T follicular helper cell (primary cell): ENCODE measurements around the gene NR3C2.

ENCODE experiments used
- DNase-seq: peaks from one replicate; pipeline ENCODE4 v3.0.0-alpha.2; 2020; ENCODE audit warnings: low read depth

Gene NR3C2

GRCh38 chr4:148311526-148311925, 130.7 kb downstream of the NR3C2 start:
- no peak for DNase-seq

DNA sequence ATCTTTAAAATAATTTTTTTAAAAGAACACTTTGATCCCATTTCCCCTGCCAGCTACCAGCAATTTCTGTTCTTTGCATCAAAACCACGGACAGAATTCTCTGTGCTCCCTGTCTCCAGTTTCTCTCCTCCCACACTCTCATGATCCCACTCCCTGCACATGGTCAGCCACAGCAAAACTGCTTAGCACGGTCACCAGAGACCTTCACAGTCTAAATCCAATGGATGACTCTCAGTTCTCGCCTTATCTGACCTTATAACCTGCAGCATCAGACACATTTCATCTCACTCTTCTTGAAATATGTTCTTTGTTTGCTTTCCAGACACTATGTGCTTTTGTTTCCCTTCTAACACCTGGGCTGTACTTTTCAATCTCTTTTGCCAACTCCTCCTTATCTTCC, 131.5 kb downstream of the NR3C2 start:
- no peak for DNase-seq

DNA sequence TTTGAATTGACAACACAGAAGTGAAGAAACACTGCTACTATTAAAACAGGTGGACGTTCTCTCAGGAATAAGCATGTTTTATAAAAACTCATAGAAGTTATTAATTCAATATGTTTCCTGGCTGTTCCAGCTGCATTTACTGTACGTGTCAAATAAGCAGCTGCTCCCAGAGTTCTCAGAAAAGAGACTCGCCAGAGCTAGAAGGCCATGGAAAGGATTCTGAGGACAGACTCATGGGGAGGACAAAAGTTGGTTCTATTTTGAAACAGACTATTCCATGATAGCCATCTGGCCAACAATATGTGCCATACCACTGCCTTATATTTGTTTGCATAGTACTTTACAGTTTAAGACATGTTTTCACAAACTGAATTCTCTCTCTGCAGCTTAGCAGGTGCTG, 136.5 kb downstream of the NR3C2 start:
- no peak for DNase-seq

GRCh38 chr4:148302416-148302815, 139.8 kb downstream of the NR3C2 start:
- DNase-seq = no peak

DNA sequence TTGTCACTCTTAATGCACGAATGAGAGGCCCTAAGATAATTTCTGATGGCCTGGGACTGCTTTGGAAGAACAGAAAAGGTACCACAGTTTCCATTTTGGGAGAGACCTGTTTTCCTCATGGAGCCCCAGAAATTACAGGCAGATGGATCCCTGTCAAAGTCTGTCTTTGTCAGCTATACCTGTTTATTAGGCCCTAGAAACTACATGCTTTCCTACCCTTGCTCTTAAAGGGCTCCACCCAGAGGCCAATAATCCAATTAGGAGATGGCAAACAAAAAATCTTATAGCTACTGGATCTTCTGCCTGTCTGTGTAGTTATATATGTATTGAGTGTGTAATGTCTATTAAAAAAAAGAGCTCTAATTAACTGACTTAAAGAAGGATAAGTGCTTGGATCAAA, 141.3 kb downstream of the NR3C2 start:
- no peak for DNase-seq

- no peak for DNase-seq
These were observed 142.9 kb downstream of the NR3C2 start for GRCh38 chr4:148299337-148299736.

DNA sequence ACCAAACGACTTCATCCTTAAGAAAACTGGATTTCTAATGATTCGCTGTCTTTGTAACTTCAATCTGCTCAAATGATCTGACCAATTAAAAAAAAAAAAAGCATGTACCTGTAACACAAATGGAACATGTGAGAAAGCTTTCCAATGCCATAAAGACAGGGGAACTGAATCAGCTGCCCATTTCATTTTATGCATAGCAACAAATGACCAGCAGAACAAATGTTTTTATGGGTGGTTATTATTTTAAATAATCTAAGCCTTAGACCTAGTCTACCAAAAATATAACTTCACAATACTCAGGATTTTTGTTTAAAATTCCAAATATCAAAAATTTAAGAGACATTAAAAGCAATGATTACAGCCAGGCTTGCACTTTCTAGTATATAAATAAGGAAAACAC, 145.7 kb downstream of the NR3C2 start:
- no peak for DNase-seq

GRCh38 chr4:148295642-148296041, 146.6 kb downstream of the NR3C2 start:
- DNase-seq = no peak

- DNase-seq = no peak
These were observed 148.6 kb downstream of the NR3C2 start for GRCh38 chr4:148293571-148293970.

- no peak for DNase-seq
These were observed 149.5 kb downstream of the NR3C2 start for GRCh38 chr4:148292686-148293085.

DNA sequence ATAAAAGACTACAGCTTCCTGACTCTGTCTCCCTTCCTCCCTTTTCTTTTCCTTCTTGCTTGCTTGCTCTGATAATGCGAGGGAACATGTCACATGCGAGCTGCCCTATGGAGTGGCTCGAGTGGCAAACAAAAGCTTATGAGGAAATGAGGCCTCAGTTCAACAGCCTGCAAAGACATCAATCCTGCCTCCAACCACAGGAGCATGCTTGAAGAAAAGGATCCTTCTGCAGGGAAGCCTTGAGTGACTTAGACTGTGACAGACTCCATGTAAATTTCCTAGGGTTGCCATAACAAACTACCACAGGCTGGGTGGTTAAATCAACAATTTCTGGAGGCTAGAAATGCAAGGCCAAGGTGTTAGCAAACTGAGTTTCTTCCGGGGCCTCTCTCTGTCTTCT, 152.5 kb downstream of the NR3C2 start:
- DNase-seq = no peak

DNA sequence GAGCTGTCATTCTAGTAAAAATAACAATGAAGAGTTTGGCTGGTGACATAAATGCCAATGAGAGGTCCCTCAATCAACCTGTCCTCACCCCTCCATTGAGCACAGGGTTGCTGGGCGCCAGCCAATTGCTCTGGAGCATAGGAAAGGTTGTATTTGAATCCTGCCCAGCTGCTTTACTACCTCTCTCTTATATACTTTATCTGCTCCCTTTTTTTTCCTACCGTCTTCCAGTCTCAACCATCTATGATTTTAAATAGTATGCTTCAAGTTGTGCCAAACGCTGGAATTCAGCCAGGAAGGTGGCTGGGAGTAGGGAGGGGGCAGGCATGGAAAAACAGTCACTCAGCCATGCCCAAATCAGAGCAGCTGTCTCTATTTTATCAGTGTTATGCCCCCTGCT, 153.8 kb downstream of the NR3C2 start:
- DNase-seq = no peak

DNA sequence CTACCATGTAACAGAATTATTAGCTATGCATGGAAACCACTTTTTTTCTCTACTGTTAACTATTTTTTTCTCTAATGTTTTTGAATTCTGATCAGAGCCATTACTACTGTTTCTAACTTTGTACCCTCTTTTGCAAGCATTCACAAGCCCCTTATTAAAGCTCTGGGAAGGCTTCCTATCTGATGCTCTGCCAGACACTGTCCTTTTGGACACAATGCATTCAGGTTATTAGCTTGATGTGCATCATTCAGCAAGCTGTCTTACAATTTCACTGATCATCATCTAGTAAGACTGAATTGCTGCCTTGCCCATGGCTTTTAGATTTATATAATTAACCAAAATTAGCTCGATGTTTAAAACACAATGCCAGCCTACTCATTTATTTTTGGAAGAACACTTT, 155.1 kb downstream of the NR3C2 start:
- DNase-seq = no peak

DNA sequence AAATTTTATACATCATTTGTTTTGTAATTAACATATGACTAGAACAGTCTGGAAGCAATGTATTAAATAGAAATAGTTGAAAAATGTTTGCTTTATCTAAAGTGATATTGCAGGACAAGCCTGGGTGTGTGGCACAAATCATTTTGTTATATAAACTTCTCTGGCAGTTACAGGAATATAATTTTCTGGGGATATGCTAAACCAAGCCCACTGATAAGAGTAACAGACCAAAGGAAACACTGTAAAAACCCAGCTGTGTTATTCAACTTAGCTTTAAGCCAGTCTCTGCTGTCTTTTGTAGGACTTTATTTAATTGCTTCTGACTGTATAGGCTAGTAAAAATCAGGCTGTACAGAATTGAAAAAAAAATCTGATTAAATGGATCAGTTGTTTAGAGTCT, 156.2 kb downstream of the NR3C2 start:
- DNase-seq = no peak

- DNase-seq = no peak
These were observed 158.5 kb downstream of the NR3C2 start for GRCh38 chr4:148283665-148284064.

DNA sequence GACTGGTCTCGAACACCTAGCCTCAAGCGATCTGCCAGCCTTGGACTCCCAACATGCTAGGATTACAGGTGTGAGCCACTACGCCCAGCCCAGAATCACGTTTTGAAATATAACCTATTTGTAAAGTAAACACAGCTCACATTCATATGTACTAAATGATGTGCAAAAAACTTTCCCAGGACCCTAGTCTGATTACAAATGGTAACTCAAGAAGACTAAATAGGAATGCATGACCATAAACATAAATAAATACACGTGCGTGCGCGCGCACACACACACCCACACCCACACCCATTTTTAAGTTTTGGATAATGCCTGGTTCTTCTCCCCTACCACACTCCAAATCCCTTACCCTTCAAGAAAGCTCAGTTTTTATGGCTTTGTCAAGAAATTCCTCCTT, 163.9 kb downstream of the NR3C2 start:
- no peak for DNase-seq

DNA sequence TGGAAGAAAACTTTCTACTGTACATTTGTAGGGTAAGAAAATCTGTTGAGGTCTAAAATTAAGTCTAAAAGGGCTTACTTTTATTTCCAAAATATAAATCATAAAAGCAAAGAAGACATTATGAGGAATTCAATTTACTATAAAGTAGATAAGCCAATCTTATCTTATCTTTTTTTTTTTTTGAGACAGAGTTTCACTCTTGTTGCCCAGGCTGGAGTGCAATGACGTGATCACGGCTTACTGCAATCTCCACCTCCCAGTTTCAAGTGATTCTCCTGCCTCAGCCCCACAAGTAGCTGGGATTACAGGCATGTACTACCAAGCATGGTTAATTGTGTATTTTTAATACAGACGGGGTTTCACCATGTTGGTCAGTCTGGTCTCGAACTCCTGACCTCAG, 166.9 kb downstream of the NR3C2 start:
- DNase-seq = no peak

DNA sequence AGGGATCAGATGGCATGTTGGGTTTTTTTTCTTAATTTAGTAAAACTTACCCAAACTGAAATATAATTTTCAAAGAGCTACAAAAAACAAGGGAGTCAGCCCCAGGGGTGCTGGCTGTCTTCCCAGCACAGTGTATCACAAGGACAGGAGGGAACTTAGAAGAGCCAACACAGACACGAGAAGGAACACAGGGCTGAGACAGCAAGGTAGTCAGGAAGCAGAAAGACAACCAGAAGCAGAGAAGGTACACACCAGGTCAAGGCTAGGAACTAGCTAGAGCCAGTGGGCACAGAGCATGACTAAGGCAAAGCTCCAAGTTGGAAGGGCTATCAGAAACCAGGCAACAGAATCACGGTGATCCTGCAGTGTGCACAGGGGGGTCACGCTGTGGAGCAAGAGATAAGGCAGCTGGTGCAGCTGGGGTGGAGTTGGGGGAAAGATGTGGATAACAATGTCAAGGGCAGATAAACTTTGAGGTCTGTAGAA, 168.7 kb downstream of the NR3C2 start:
- DNase-seq = no peak

GRCh38 chr4:148271166-148271565, 171.0 kb downstream of the NR3C2 start:
- DNase-seq = no peak

GRCh38 chr4:148270630-148271029, 171.6 kb downstream of the NR3C2 start:
- no peak for DNase-seq

- no peak for DNase-seq
These were observed 173.4 kb downstream of the NR3C2 start for GRCh38 chr4:148268835-148269234.

GRCh38 chr4:148266921-148267320, 175.3 kb downstream of the NR3C2 start:
- DNase-seq = no peak

DNA sequence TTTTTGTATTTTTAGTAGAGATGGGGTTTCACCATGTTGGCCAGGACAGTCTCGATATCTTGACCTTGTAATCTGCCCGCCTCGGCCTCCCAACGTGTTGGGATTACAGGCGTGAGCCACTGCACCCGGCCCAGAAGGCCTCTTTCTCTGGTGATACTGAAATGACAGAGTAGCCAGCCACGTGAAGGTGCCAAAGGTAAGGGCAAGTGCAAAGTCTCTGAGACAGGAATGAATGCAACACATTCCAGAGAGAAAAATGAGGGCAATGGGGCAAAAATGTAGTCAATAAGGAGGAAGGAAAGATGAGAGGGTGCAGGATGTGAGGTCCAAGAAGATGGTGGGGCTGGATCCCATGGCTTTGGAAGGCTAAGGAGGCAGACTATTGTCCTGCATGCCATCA, 176.0 kb downstream of the NR3C2 start:
- no peak for DNase-seq

DNA sequence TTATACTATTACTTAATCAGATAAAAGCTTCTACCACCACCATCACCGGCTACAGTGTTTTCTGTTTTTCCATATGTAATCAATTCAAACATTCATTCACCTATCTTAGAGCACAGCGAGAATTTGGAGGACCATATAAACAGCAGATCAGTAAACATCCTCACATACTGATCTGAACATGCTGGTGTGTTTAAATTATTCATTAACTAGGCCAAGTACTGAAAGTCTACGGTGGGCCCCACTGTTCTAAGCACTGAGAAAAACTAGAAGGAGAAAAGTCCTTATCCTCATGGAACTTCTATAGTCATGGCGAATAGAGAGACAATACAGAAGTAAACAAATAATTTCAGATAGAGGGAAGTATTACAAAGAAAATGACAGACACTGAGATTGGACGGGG, 176.6 kb downstream of the NR3C2 start:
- no peak for DNase-seq

- DNase-seq = no peak
These were observed 178.4 kb downstream of the NR3C2 start for GRCh38 chr4:148263802-148264201.
